HG03045 (cell line): ENCODE data around the gene CRX.
"Not testable (repeated sequence)": the region's sequence is repeated elsewhere in the genome, so short reads cannot be mapped to it uniquely, and the experiment has no call there.

Experiments
- ATAC-seq: cut with Tn5 transposase; IDR thresholded peaks from one replicate; pipeline ENCODE4 v1.9.1; 2021; ENCODE audit warnings: mild to moderate bottlenecking, moderate library complexity; ENCODE audit not compliant: unreplicated experiment

CRX gene

GRCh38 chr19:47858646-47859285 is 37.0 kb downstream of the CRX start, which contains the start of gene TPRX2:
Gene TPRX2 (plus strand): TSS chr19:47859235. CDS start chr19:47859247, 12 bp downstream.
- not testable (repeated sequence) for ATAC-seq

DNA sequence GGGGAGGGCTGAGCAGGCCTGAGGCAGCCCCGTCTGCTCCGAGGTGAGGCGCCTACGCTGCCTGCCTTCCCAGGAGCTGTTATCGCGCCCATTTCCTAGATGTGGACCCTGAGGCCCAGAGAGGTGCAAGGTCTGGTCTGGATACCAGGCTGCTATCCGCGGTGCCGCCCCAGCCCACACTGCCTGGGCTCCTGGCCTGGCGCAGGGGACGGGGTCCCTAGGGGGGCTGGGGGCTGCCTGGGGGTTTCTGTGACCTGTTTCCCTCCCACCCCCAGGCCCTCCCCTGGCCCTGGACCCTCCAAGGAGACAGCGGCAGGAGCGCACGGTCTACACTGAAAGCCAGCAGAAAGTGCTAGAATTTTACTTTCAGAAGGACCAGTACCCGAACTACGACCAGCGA is 38.1 kb downstream of the CRX start:
- not testable (repeated sequence) for ATAC-seq

- no peak for ATAC-seq
Measured at GRCh38 chr19:47860602-47861297, 39.0 kb downstream of the CRX start.

GRCh38 chr19:47861630-47862029 is 39.9 kb downstream of the CRX start:
- ATAC-seq: no peak

DNA sequence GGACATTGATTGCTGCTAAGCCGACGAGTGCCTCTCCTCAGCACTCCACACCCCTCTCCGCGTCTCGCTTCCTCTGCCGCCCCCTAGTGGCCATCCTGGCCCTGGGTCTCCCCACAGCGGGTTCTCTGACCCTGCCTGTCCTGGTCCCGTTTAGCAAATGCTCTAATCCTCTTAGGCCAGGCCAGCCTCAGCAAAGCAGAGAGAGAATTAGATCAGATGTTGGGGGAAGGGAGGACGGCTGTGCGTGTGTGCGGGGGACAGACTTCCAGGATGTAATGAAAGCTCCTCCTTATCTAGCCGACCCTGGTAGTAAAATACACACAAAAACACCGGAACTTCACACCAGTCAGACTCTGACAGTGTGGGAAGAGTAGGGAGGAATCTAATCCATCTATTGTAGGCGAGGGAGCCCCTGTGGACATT is 41.8 kb downstream of the CRX start:
- no peak for ATAC-seq

GRCh38 chr19:47865166-47865565 is 43.4 kb downstream of the CRX start:
- ATAC-seq: no peak

DNA sequence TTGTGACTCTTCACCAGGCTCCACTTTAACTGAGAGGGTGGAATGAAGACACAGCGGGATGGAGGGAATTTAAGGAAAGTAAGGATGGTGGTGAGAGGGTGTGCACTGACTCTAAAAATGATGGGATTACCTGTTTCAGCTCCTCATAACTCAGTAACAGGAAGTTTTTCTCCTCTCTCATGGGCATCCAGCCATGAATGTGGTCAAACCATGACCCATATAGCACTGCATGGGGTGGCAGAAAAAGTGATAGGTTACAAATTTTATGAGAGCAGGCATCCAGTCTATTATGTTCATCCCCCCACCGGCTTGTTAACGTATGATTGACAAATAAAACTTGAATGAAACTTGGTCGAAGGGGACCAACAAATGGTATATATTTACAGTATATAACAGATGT is 57.2 kb downstream of the CRX start:
- no peak for ATAC-seq

- ATAC-seq: not testable (repeated sequence)
Measured at GRCh38 chr19:47879385-47879784, 57.6 kb downstream of the CRX start.

DNA sequence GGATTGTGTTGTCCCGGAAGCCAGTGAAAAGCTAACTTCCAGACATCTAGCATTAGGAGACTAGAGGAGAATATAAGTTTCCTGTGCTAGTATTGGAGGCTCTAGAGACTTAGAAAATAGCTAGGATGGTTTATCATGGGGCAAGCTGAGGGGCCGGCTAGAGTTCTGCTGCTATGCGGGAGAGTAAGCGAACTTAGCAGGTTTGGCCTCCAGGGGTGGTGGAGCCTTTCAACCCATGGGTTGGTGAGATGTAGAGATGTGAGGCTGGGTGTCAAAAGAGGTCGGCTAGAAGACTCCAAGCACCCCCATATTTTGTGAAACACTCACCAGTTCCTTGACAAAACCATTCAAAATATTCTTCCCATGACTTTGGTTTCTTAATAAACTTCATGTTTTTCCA is 60.0 kb downstream of the CRX start:
- ATAC-seq: no peak

GRCh38 chr19:47882890-47883289 is 61.2 kb downstream of the CRX start:
- ATAC-seq: no peak

DNA sequence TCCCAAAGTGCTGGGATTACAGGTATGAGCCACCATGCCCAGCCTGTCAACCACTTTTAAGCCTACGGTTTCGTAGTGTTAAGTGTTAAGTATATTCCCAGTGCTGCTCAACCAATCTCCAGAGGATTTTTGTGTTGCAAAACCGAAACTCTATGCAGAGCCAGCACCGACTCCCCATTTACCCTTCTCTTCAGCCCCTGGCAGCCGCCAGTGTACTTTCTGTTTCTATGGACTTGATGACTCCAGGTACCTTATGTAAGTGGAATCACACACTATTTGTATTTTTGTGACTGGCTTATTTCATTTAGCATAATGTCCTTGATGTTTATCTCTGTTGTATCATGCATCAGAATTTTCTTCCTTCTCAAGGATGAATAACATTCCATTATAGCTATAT is 63.3 kb downstream of the CRX start:
- ATAC-seq: no peak

- ATAC-seq: no peak
Measured at GRCh38 chr19:47886010-47886559, 64.3 kb downstream of the CRX start, which contains the start of gene SULT2A1. Gene SULT2A1 (minus strand): TSS chr19:47886315. CDS start chr19:47886257, 58 bp downstream.

- no peak for ATAC-seq
Measured at GRCh38 chr19:47890865-47891621, 69.3 kb downstream of the CRX start.

GRCh38 chr19:47891622-47891922 is 69.8 kb downstream of the CRX start:
- ATAC-seq: no peak

GRCh38 chr19:47891923-47892666 is 70.4 kb downstream of the CRX start:
- ATAC-seq: no peak
